IPS-NIHi7 (cell line): ENCODE results near the gene SPAAR.
A peak's percentile ranks its signal among the peaks of the same experiment; 100 is the strongest.
"Not testable (repeated sequence)": the region's sequence is repeated elsewhere in the genome, so short reads cannot be mapped to it uniquely, and the experiment has no call there.

ENCODE experiments used
- DNase-seq: peaks from one replicate; pipeline ENCODE4 v3.0.0; 2012; ENCODE audit warnings: mixed read lengths; ENCODE audit errors: extremely low spot score

SPAAR gene

DNA sequence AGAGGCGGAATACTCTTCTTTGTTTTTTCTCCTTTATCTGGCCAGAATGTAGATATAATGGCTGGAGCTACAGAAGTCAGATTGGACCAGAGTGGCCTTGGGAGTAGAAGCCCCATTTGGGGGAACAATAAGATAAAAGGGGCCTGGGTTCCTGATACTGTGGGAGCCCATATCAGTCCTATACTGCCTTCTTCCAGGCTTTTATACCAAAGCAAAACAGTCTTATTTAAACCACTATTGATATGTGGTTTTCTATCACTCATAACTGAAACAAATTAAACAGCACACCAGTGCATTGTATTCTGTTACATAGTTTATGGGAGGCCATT, 14.3 kb downstream of the SPAAR start:
- no peak for DNase-seq

GRCh38 chr9:35923927-35924763, 14.9 kb downstream of the SPAAR start:
- DNase-seq, result no peak

GRCh38 chr9:35928591-35929452, 19.5 kb downstream of the SPAAR start:
- no peak for DNase-seq

- DNase-seq, result no peak
Observed at GRCh38 chr9:35929453-35929718, 20.1 kb downstream of the SPAAR start.

DNA sequence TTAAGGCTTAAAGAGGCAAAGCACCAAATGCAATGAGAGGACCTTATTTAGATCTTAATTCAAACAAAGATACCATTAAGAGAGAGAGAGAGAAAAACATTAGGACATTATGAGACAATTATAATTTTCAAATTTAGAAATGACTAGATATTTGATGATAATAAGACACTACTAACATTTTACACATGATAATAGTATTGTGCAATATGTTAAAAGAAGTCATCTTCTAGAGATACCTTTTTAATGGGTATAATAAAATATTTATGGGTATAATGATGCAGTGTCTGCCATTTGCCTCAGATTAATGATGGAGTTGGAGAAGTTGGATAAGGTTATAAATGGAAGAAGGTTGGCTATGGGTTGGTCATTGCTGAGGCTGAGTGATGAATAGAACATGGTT, 21.2 kb downstream of the SPAAR start:
- DNase-seq, result no peak

DNA sequence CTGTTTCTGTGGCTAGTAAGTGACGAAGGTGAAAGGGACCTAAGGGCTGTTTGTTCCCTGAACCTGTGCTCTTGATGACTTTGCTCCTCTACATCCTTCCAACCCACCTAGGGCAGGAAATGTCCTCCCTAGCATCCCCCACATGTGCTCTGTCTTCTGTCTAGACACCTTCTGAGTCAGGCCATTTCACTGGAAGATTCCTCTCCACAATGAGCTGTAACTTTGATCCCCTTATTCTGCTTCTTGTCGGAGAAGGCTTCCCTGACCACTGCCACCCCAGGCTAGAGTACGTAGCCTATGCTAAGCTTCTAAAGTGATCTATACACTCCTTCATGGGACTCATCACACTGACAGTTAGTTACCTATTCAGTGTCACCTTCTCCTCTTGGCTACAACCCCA, 21.7 kb downstream of the SPAAR start:
- DNase-seq, result no peak

- no peak for DNase-seq
Observed at GRCh38 chr9:35932735-35933134, 23.4 kb downstream of the SPAAR start.

- DNase-seq, result no peak
Observed at GRCh38 chr9:35933550-35934067, 24.3 kb downstream of the SPAAR start.

DNA sequence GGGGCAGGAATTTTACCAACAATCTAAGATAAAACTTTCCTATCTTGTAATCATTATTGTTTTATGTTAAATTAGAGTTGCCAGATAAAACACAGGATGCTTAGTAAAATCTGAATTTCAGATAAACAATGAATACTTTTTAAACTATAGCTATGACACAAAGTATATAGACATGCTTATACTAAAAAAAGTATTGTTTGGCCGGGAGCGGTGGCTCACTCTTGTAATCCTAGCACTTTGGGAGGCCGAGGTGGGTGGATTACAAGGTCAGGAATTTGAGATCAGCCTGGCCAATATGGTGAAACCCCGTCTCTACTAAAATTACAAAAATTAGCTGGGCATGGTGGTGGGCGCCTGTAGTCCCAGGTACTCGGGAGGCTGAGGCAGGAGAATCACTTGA, 24.8 kb downstream of the SPAAR start:
- DNase-seq, result not testable (repeated sequence)

DNA sequence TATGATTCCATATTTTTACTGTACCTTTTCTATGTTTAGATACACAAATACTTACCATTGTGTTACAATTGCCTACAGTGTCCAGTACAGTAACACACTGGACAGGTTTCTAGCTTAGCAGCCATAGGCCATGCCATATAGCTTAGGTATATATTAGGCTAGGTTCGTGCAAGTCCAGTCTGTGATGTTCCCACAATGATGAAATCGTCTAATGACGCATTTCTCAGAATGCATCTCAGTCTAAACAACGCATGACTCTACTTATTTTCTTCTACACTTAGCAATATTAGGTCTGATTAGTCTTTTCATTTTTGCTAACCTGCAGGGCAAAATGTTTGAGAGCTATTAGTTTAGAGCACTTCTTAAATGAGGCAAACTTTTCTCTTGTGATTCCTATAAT, 26.0 kb downstream of the SPAAR start:
- DNase-seq, result no peak

DNA sequence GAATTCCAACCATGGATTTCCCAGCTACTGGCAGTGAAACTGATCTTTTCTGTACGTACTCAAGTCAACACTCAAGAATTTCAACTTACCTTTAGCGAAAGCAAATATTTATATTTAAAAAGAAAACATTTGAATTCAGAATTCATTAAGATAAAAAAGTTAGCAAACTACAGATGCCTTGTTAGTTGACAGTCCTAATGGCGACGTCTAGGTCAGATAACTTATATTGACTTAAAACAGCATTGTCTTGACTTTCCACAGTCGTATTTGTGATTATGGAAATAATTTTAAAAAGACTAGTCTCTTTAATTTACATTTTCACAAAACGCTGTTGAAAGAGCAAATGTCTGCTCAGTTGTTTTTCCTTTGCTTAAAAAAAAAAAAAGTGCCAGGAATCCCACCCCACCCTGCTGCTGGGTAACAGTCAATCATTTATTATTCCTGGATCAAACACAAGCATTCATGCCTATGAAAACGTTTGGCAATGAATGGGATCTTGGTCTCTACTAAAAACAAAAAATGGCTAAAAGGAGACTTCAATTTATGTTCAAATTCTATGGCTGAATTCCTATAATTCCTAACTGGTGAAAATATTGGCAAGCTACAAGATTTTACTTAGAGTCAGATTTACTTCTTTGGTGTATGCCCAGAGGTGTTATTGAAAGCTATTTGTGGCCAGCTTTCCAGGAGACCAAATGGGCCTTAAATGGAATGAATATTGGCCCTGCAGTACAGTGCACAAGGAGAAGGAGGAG, 26.6 kb downstream of the SPAAR start:
- no peak for DNase-seq

DNA sequence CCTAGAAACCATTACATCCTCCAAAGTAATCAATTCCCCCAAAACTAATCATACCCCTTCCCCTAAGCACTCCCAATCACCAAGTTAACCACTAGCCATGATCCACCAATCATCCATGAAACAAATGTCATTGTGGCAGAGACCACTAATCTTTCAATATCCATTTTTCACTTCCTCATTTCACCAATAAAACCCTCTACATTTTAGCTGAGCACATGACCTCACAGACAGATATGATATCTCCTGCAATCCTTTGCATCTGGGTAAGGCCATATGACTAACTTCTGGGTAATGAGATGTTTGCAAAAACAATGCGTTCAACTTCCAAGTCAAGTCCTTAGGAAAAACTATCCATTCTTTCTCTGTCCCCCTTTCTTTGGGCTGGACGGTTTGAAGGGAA, 27.9 kb downstream of the SPAAR start:
- DNase-seq, result no peak

GRCh38 chr9:35938474-35939356, 29.4 kb downstream of the SPAAR start:
- DNase-seq, result no peak

- DNase-seq, result no peak
Observed at GRCh38 chr9:35939679-35940250, 30.5 kb downstream of the SPAAR start.

DNA sequence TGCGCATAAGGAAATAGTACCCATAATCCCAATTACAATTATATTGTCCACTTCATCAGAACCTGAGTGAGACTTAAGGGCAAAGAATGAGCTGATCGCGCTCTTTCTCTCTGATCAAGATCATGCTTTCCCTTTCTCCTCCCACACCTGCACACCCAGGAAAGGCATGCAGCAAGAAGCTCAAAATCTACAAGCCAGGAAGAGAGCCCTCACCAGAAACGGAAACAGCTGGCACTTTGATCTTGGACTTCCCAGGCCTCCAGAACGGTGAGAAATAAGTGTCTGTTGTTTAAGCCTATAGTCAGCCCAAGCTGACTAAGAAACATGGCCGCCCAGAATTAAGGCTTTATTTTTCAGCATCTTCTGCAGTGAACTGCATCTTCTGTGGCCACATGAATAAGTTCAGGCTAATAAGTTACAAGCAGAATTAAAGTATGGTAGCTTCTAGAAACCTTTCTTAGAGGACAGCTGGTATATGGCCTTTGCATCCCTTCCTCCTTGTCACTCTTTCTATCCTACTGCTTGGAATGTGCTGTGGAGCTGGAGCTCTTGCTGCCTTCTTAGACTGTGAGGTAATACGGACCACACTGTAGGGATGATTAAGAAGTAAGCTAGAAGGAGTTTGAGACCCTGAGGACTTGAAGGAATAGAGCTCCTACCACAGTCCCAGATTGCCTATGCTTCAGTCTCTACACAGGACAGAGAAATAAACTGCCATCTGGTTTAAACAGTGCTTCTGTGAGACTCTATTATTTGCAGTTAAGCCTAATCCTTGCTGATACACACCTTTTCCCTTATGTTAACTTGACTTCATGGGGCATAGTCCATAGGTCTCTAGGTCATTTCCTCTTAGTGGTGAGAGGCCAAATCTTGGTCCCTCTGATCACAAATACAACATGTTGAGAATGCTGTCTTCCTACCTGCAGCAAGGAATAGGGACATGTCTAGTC, 31.4 kb downstream of the SPAAR start:
- no peak for DNase-seq

GRCh38 chr9:35942286-35942685, 33.0 kb downstream of the SPAAR start:
- no peak for DNase-seq

DNA sequence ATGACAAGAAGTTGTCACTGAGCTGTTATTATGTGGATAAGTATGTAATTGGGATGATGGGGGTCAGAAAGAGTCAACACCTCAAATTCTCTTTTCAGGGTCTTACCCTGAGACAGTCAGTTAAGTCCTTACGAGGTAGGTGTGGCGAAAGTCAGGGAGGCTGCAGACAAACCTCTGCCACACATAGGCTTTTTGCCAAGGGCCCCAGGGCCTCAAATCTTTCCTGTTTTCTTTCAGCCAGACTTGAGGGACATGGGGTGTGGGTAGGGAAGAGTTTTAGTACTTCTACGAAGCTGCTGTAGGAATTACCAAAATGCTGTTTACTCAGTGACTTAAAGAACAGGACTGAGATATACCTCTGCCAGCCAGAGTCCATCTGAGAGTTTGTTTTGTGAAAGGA, 34.9 kb downstream of the SPAAR start:
- no peak for DNase-seq

- no peak for DNase-seq
Observed at GRCh38 chr9:35944841-35945240, 35.6 kb downstream of the SPAAR start.

GRCh38 chr9:35945341-35946018, 36.2 kb downstream of the SPAAR start:
- peak; percentile 92 for DNase-seq
